ENCODE results near the gene BDH1. TPM values are rescaled to one million over a fixed set of nuclear protein-coding genes. Genes with fewer than 3 reads are reported as not detected.

The BDH1 gene
- total and polyA plus RNA-seq, 2 of the 8 experiments (the other 6 are each of a cell fraction or from before 2014, with no cell fraction given), result 27.2 to 28.1 TPM

- Histone ChIP-seq H3K4me1 (replicated peaks in 1 of 4; ENCODE audit: control insufficient read depth in 3 of 4, insufficient read depth in 4 of 4, low read length in 3 of 4) (peaks cover 4 to 12% (median 9%) of the 10 kb centered on the region in 4 experiments), H3K79me1 (ENCODE audit: low read depth, low read length) (no peaks in the 10 kb centered on the region), H3K4me2 (ENCODE audit: insufficient read depth in 1 of 2, low read depth in 2 of 2, low read length in 2 of 2) (no peak overlapping the region), H3K23me2 (ENCODE audit: low read depth, low read length) (no peaks in the 10 kb centered on the region), H2AK5ac (ENCODE audit: low read depth, low read length) (no peak overlapping the region), H3K79me2 (ENCODE audit: control insufficient read depth in 1 of 2, insufficient read depth in 2 of 2, low read length in 2 of 2) (no peaks in the 10 kb centered on the region), H2BK5ac (ENCODE audit: low read depth, low read length) (no peak overlapping the region), H3K56ac (replicated peaks; ENCODE audit: insufficient read length, low read depth, low read length) (no peak overlapping the region), H3K9ac (replicated peaks in 1 of 4; ENCODE audit: extremely low read depth in 1 of 4, low read depth in 3 of 4, low read length in 3 of 4) (no peak overlapping the region), H4K91ac (replicated peaks; ENCODE audit: insufficient read length, low read length) (no peak overlapping the region), H2BK20ac (ENCODE audit: low read length) (no peak overlapping the region), H3K27ac (ENCODE audit: low read depth, low read length) (no peak overlapping the region), H3K36me3 (ENCODE audit: control insufficient read depth in 2 of 4, insufficient read depth in 4 of 4, low read length in 3 of 4) (no peaks in the 10 kb centered on the region), H3K14ac (ENCODE audit: insufficient read length) (no peak overlapping the region), H3K4ac (replicated peaks; ENCODE audit: insufficient read length, low read depth, low read length) (no peak overlapping the region), H2BK15ac (ENCODE audit: low read length) (no peak overlapping the region), H4K5ac (ENCODE audit: insufficient read length, low read depth, low read length) (no peak overlapping the region), H2BK12ac (ENCODE audit: low read depth, low read length) (no peak overlapping the region), H3K18ac (ENCODE audit: extremely low read depth, low read length) (no peak overlapping the region), H3K23ac (ENCODE audit: insufficient read length) (no peak overlapping the region), H4K8ac (ENCODE audit: extremely low read depth, insufficient read depth, low read length) (no peak overlapping the region), H3K4me3 (ENCODE audit: extremely low read depth in 1 of 4, insufficient read depth in 2 of 4, low read depth in 3 of 4, low read length in 4 of 4) (no peak overlapping the region), H4K20me1 (replicated peaks in 1 of 2; ENCODE audit: control insufficient read depth in 1 of 2, insufficient read depth in 2 of 2, low read length in 2 of 2) (no peaks in the 10 kb centered on the region), H3K9me3 (ENCODE audit: insufficient read depth in 2 of 2, low read depth in 1 of 2, low read length in 1 of 2) (no peaks in the 10 kb centered on the region), H2BK120ac (replicated peaks; ENCODE audit: low read depth, low read length) (no peak overlapping the region), H3K27me3 (replicated peaks in 1 of 4; ENCODE audit: control insufficient read depth in 3 of 4, extremely low read depth in 1 of 4, insufficient read depth in 3 of 4, low read length in 3 of 4) (peaks cover 0 to 2% (median under 1%) of the 10 kb centered on the region in 4 experiments; a peak in 1 of 7 replicates), H2AFZ (ENCODE audit: low read length) (no peak overlapping the region)
- 96% methylated on average over 3 of the region's 3 CpGs; no CpG with 5 or more reads in 1 of the 2 experiments for WGBS, 2 experiments (ENCODE audit: extremely low coverage in 1 of 2, insufficient coverage in 1 of 2, insufficient read length in 1 of 2, insufficient replicate concordance in 2 of 2, low coverage in 1 of 2, low lambda C conversion rate in 2 of 2, missing lambda C conversion rate in 1 of 2)
- DNase-seq (ENCODE audit: low read depth in 1 of 2, low spot score in 2 of 2) (no peak), FAIRE-seq (no peak)
- ChIA-PET CTCF (ENCODE audit: partially characterized antibody) (interaction anchor here (1.6 to 2.0 kb wide), 2 partner anchors 11 to 36 kb away, joined by 6 to 12 read pairs; no protein-coding TSS in a partner anchor), POLR2A (ENCODE audit: partially characterized antibody) (no interaction called here)
- no peak for TF ChIP-seq E2F6 (IDR thresholded peaks at IDR 0.05)
- TF ChIP-seq GTF2F1 (IDR thresholded peaks at IDR 0.05; ENCODE audit: borderline replicate concordance, low read depth, low read length), result no peak
- peak; percentile 96 for TF ChIP-seq KDM1A (IDR thresholded peaks at IDR 0.05; ENCODE audit: borderline replicate concordance, low read length)
- TF ChIP-seq POU5F1 (IDR thresholded peaks at IDR 0.05; ENCODE audit: low read depth, low read length), result no peak
- no peak for TF ChIP-seq CEBPB (IDR thresholded peaks at IDR 0.05; ENCODE audit: low read depth, low read length)
- no peak for TF ChIP-seq ATF3 (IDR thresholded peaks at IDR 0.05; ENCODE audit: insufficient read depth, low read depth, low read length)
- no peak for TF ChIP-seq TAF1 (IDR thresholded peaks at IDR 0.05; ENCODE audit: low read depth, low read length)
- peak in 1 of 2 experiments; percentile 68; a peak in 1 of 4 replicates for TF ChIP-seq HDAC2 (IDR thresholded peaks at IDR 0.05; ENCODE audit: borderline replicate concordance in 1 of 2, low read depth in 2 of 2, low read length in 2 of 2)
- TF ChIP-seq RFX5 (IDR thresholded peaks at IDR 0.05; ENCODE audit: borderline replicate concordance, low read depth, low read length), result no peak
- TF ChIP-seq MAFK (IDR thresholded peaks at IDR 0.05; ENCODE audit: low read depth, low read length), result no peak
Measured at GRCh38 chr3:197465996-197466549, 89.7 kb downstream of the BDH1 start.
